GM18873 (cell line): Measurements from ENCODE around the gene HMGN3.
"Not testable (repeated sequence)": the region's sequence is repeated elsewhere in the genome, so short reads cannot be mapped to it uniquely, and the experiment has no call there.

Source experiments
- ATAC-seq: cut with Tn5 transposase; IDR thresholded peaks from one replicate; pipeline ENCODE4 v1.9.1; 2021; ENCODE audit warnings: mild to moderate bottlenecking, moderate library complexity, moderate number of reproducible peaks; ENCODE audit not compliant: unreplicated experiment, low FRiP score

Gene HMGN3

GRCh38 chr6:79234150-79235022, at the start of gene HMGN3:
Gene HMGN3, minus strand, starts transcription at chr6:79234682.
- ATAC-seq: peak; percentile 90

DNA sequence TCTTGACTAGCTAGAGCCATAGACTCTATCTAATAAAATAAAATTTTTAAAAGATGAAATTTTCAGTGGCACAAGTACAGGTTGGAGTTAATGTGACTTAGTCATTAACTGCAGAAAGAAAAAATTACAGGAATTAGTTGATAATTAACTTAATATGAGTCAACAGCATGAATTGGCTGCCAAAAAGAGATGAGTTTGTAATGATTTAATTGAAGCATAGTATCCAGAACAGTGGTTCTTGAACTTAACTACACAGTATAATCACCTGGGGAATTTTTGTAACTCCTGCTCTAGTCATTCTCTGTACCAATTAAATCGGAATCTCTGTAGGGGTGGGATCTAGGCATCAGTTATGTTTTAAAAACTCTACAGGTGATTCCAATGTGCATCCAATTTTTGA, 46.3 kb upstream of the HMGN3 start:
- ATAC-seq: no peak

DNA sequence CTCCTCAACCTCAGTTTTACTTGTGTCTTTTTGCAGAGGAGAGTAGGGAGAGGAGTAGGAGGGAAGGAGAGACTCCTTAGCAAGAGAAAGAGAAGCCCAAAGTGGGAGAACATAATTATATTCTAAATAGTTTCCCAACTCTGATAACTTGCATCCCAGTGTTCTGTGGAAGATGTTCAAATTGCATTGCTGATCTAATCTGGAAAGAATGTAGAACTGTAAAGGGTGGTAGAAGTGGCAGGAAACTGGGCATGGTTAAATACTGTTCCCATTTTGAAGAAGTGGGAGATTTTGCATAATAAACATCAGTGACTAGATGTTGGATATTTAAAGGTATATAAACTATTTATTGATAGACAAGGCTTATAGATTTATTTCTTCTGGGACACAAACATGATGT, 42.6 kb upstream of the HMGN3 start:
- no peak for ATAC-seq

GRCh38 chr6:79269877-79270276, 35.4 kb upstream of the HMGN3 start:
- ATAC-seq: no peak

GRCh38 chr6:79267128-79267527, 32.6 kb upstream of the HMGN3 start:
- ATAC-seq: no peak

- no peak for ATAC-seq
These were observed 31.6 kb upstream of the HMGN3 start for GRCh38 chr6:79266051-79266450.

DNA sequence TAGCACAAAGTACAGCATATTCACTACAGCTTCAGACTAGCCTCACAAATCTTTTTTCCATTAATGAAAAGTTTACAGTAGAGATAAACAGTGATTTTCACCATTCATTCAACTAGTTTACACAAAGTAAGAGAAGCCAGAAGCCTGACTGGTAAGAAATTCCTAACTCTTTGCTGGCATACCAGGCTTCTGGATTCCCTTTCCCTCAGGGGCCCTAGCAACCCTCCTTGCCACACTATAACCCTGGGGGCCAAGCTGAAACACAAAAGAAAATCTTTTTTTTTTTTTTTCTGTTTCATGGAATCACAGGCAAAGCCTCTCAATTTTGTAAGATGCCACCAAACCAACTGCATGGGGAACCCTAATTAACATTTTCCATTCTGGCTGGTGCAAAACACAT, 28.9 kb upstream of the HMGN3 start:
- no peak for ATAC-seq

DNA sequence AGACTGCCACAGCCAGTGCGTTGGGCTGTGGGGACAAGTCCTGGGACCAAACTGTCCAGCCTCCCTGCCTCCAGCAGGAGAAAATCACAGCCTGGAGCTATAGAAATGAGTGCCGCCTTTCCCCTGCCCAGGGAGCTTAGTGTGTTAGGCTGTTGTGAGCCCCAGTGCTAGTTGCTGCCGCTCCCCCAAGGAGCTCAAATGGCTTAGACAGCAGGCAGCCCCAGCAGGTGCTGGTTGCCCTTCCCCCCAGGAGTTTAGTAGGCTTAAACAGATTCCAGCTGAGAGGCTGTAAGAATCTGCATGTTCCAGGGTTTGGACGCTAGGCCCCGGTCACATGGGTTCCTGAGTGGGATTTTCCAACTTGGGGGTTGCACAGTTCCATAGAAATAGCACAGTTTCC, 27.2 kb upstream of the HMGN3 start:
- ATAC-seq: no peak

- no peak for ATAC-seq
These were observed 26.3 kb upstream of the HMGN3 start for GRCh38 chr6:79260772-79261171.

DNA sequence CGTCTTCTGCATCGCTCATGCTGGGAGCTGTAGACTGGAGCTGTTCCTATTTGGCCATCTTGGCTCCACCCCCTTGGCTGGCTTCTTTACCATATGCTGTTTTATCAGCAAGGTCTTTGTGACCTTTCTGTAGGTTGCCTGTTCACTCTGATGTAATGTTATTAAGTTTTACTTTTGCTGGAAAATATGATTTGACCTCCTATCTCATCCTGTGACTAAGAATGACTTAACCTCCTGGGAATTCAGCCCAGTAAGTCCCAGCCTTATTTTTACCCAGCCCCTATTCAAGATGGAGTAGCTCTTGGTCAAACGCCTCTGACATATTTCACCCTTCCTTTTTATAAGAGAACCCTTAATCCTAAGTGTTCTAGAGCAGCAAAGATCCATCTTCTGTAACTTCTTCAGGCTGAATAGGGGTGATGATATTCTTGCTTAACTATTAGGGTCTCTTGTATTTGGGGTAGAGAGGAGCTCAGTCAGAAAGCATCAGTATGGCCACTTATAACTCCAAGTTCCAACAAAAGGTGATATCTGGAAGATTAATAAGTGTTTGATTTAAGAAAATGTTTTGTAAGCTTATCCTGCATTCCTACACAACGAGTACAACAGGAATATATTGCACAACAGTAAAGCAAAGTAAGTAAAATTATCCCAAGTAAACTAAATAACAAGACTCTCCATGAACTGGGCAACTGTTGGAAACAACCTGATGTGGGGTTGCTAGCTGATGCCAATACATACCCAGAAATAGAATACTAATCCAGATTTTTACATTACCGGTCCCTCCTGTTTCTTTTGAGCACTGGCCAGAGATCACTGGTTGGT, 23.1 kb upstream of the HMGN3 start:
- ATAC-seq: no peak

- ATAC-seq: not testable (repeated sequence)
These were observed 22.3 kb upstream of the HMGN3 start for GRCh38 chr6:79256770-79257169.

DNA sequence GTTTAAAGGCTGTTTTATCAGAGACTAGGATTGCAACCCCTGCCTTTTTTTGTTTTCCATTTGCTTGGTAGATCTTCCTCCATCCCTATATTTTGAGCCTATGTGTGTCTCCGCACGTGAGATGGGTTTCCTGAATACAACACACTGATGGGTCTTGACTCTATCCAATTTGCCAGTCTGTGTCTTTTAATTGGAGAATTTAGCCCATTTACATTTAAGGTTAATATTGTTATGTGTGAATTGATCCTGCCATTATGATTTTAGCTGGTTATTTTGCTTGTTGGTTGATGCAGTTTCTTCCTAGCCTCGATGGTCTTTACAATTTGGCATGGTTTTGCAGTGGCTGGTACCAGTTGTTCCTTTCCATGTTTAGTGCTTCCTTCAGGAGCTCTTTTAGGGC, 20.6 kb upstream of the HMGN3 start:
- not testable (repeated sequence) for ATAC-seq

- no peak for ATAC-seq
These were observed 16.1 kb upstream of the HMGN3 start for GRCh38 chr6:79250559-79250958.

DNA sequence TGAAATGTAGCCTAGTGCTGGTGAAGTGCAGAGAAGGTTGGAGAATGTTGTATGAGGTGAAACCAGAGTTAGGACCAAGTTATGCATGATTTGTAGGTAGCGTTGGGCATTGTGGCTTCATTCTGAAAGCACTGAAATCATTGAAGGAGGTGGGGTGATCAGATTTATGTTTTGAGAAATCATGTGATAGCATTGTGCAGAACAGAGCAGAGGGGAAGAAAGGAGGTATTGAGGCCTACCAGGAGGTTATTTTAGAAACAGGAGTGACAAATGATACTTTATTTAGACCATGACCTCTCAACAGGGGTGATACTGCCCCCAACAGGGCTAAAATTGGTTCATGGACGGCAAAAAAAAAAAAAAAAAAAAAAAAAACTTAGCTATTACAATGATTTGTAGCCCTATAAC, 15.6 kb upstream of the HMGN3 start:
- peak; percentile 62 for ATAC-seq

- ATAC-seq: no peak
These were observed 14.7 kb upstream of the HMGN3 start for GRCh38 chr6:79249136-79249535.

DNA sequence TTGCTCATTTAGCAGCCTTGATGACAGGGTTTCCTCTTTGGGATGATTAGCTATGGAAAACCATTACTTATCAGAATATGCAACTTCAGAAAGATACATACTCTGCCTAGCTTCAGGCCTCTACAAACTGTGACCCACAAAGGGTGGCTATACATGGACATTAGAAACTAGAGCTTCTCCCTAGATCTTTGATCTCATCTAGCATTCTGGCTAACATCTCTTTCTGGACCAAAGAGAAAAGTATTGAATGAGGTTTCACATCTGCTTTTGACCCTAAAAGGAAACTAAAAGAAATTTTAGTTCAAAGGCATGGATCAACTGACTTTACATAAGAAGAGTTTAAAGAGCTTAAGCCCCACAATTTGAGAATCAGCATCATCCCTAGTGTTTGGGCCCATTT, 12.4 kb upstream of the HMGN3 start:
- peak; percentile 76 for ATAC-seq

GRCh38 chr6:79241228-79241627, 6.7 kb upstream of the HMGN3 start:
- no peak for ATAC-seq

- no peak for ATAC-seq
These were observed 6.0 kb upstream of the HMGN3 start for GRCh38 chr6:79240509-79240908.

GRCh38 chr6:79239536-79240168, 5.2 kb upstream of the HMGN3 start:
- ATAC-seq: no peak

DNA sequence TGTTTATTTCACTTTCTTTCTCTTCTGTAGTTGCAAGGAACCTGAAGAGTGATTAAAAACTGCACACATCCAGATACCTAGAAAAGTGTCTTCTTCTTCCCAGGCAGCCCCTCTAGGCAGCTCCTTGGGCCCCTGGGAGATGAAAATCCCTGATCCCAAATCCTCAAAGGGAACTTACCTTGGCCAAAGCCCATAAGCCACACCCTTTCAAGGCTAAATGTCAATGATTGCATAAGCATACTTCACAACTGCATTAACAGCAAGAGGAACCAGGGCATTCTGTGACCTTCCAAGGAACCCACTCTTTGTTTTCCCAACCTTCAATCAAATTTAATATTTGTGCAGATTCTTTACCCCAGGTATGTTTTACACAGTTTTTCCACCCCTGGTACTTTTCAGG, 4.4 kb upstream of the HMGN3 start:
- no peak for ATAC-seq

DNA sequence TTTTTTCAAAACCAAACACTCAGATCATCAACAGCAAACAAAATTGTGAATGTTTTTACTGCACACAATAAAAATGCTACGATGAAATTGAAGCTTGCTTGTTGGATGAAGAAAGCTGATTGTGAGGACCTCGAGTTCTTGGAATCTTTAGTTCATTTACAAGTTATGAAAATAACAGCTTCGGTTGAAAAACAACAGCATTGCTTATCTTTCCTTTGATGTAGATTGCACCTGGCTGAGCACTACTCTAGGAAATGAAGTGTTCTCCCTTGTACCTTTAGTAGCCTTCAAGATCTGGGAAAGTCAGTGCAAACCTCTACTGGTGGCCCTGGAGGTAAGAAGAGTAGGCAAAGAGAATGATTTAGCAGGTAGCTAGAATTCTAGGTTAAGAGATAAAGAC, 2.2 kb upstream of the HMGN3 start:
- ATAC-seq: no peak
